Measurements from ENCODE around the gene TCF7L1. TPM values are rescaled to one million over a fixed set of nuclear protein-coding genes. Genes with fewer than 3 reads are reported as not detected.
"Not testable (repeated sequence)": the region's sequence is repeated elsewhere in the genome, so short reads cannot be mapped to it uniquely, and the experiment has no call there.

TCF7L1 gene
- total RNA-seq, 2 experiments from 2014 or later, result not detected

- DNase-seq (peak in 2 of 14 experiments; percentile 57 to 74), ATAC-seq (ENCODE audit: poor library complexity) (peak; percentile 55)
- Mint-ChIP-seq H3K9me3 (no peaks in the 10 kb centered on the region), H3K36me3 (ENCODE audit: low read depth) (peaks cover 90% of the 10 kb centered on the region), H3K27me3 (no peaks in the 10 kb centered on the region), H3K4me1 (ENCODE audit: low read depth) (peaks cover 68% of the 10 kb centered on the region), H3K4me3 (peak overlapping the region; percentile 62), H3K27ac (peak overlapping the region; percentile 77)
- peaks cover 85% of the 10 kb centered on the region for H3K36me3 ChIP-seq (ENCODE audit: insufficient read depth, low read length)
- ChIA-PET CTCF (interaction anchor here (0.6 to 2.7 kb wide), 2 partner anchors 9 to 1481 kb away, joined by 3 to 9 read pairs; no protein-coding TSS in a partner anchor), POLR2A (interaction anchor here (1.1 to 4.6 kb wide), 5 partner anchors 9 to 36 kb away, joined by 4 to 32 read pairs (median 8); partner anchors contain the start of genes ELMOD3, RETSAT and TGOLN2)
- no peaks in the 10 kb centered on the region for H3K9me3 ChIP-seq (ENCODE audit: control insufficient read depth in 1 of 2, insufficient read depth in 1 of 2, low read length in 2 of 2)
- H3K4me1 ChIP-seq (ENCODE audit: insufficient read depth, low read length), result peaks cover 54% of the 10 kb centered on the region
- H3K4me3 ChIP-seq (ENCODE audit: low read length), result no peak overlapping the region
- no peaks in the 10 kb centered on the region for H3K27me3 ChIP-seq (ENCODE audit: control insufficient read depth in 1 of 2, insufficient read depth in 2 of 2, low read length in 2 of 2)
- intact Hi-C loops (cut with DNase I, micrococcal nuclease), result no loop called here
- no peak for TF ChIP-seq CTCF (IDR thresholded peaks at IDR 0.05)
- peak overlapping the region in 1 of 2 donors; percentile 52 for H3K27ac ChIP-seq (ENCODE audit: low read depth in 1 of 2, low read length in 2 of 2)
Observed at GRCh38 chr2:85318222-85319074, 185.3 kb downstream of the TCF7L1 start.

- H3K9me3 Mint-ChIP-seq, result no peaks in the 10 kb centered on the region
- H3K4me3 Mint-ChIP-seq, result peak overlapping the region; percentile 36
- H3K4me3 ChIP-seq (ENCODE audit: low read length), result no peak overlapping the region
- no peaks in the 10 kb centered on the region for H3K9me3 ChIP-seq (ENCODE audit: control insufficient read depth in 1 of 2, insufficient read depth in 1 of 2, low read length in 2 of 2)
- peak overlapping the region; percentile 44 to 47 for H3K27ac ChIP-seq (ENCODE audit: low read depth in 1 of 2, low read length in 2 of 2)
- ChIA-PET POLR2A (interaction anchor here (0.6 to 4.6 kb wide), 6 partner anchors 7 to 35 kb away, joined by 3 to 32 read pairs (median 6); partner anchors contain the start of genes ELMOD3, RETSAT and TGOLN2), CTCF (interaction anchor here (1.1 to 2.7 kb wide), 2 partner anchors 10 to 19 kb away, joined by 4 to 9 read pairs; no protein-coding TSS in a partner anchor)
- no peaks in the 10 kb centered on the region for H3K27me3 Mint-ChIP-seq
- TF ChIP-seq CTCF (IDR thresholded peaks at IDR 0.05), result no peak
- no peak for ATAC-seq (ENCODE audit: poor library complexity)
- no peak for DNase-seq
- H3K4me1 ChIP-seq (ENCODE audit: insufficient read depth, low read length), result peaks cover 67% of the 10 kb centered on the region
- H3K27me3 ChIP-seq (ENCODE audit: control insufficient read depth in 1 of 2, insufficient read depth in 2 of 2, low read length in 2 of 2), result no peaks in the 10 kb centered on the region
- H3K36me3 ChIP-seq (ENCODE audit: insufficient read depth, low read length), result peaks cover 91% of the 10 kb centered on the region
- intact Hi-C loops (cut with DNase I, micrococcal nuclease), result no loop called here
- H3K27ac Mint-ChIP-seq, result peak overlapping the region; percentile 77
- peaks cover 76% of the 10 kb centered on the region for H3K4me1 Mint-ChIP-seq (ENCODE audit: low read depth)
- peaks cover 93% of the 10 kb centered on the region for H3K36me3 Mint-ChIP-seq (ENCODE audit: low read depth)
Observed at GRCh38 chr2:85319796-85320195, 186.6 kb downstream of the TCF7L1 start.

- H3K4me1 ChIP-seq (ENCODE audit: insufficient read depth, low read length), result peaks cover 73% of the 10 kb centered on the region
- no peaks in the 10 kb centered on the region for H3K9me3 Mint-ChIP-seq
- CTCF ChIA-PET, result interaction anchor here (1.0 kb wide), 1 partner anchor 57 kb away, joined by 3 read pairs; no protein-coding TSS in a partner anchor
- peak overlapping the region; percentile 80 for H3K4me3 Mint-ChIP-seq
- H3K27me3 ChIP-seq (ENCODE audit: control insufficient read depth in 1 of 2, insufficient read depth in 2 of 2, low read length in 2 of 2), result no peaks in the 10 kb centered on the region
- POLR2A ChIA-PET, result interaction anchor here (1.0 to 2.4 kb wide), 6 partner anchors 9 to 228 kb away, joined by 3 to 18 read pairs (median 4); partner anchors contain the start of genes ELMOD3 and RETSAT
- peaks cover 95% of the 10 kb centered on the region for H3K4me1 Mint-ChIP-seq (ENCODE audit: low read depth)
- ATAC-seq (ENCODE audit: poor library complexity), result no peak
- no peak for DNase-seq
- peak overlapping the region; percentile 97 for H3K27ac Mint-ChIP-seq
- H3K36me3 Mint-ChIP-seq (ENCODE audit: low read depth), result peaks cover 99% of the 10 kb centered on the region
- no peak overlapping the region for H3K4me3 ChIP-seq (ENCODE audit: low read length)
- no peak for TF ChIP-seq CTCF (IDR thresholded peaks at IDR 0.05)
- H3K27me3 Mint-ChIP-seq, result no peaks in the 10 kb centered on the region
- peaks cover 75% of the 10 kb centered on the region for H3K36me3 ChIP-seq (ENCODE audit: insufficient read depth, low read length)
- H3K9me3 ChIP-seq (ENCODE audit: control insufficient read depth in 1 of 2, insufficient read depth in 1 of 2, low read length in 2 of 2), result no peaks in the 10 kb centered on the region
- H3K27ac ChIP-seq (ENCODE audit: low read depth in 1 of 2, low read length in 2 of 2), result peak overlapping the region; percentile 14 to 45
- intact Hi-C loops (cut with DNase I, micrococcal nuclease), result no loop called here
Observed at GRCh38 chr2:85323351-85323987, 190.3 kb downstream of the TCF7L1 start.

GRCh38 chr2:85323988-85324367 lies 190.8 kb downstream of the TCF7L1 start:
- H3K36me3 Mint-ChIP-seq (ENCODE audit: low read depth), result peaks cover 98% of the 10 kb centered on the region
- H3K27me3 Mint-ChIP-seq; H3K27me3 ChIP-seq (ENCODE audit: control insufficient read depth in 1 of 2, insufficient read depth in 2 of 2, low read length in 2 of 2); H3K9me3 Mint-ChIP-seq; intact Hi-C loops (cut with DNase I, micrococcal nuclease); H3K9me3 ChIP-seq (ENCODE audit: control insufficient read depth in 1 of 2, insufficient read depth in 1 of 2, low read length in 2 of 2); DNase-seq; CTCF ChIA-PET; ATAC-seq (ENCODE audit: poor library complexity): not testable (repeated sequence)
- POLR2A ChIA-PET, result interaction anchor here (0.6 to 4.7 kb wide), 8 partner anchors 9 to 418 kb away, joined by 3 to 216 read pairs (median 5); partner anchors contain the start of genes ELMOD3 and RETSAT
- peaks cover 94% of the 10 kb centered on the region for H3K4me1 Mint-ChIP-seq (ENCODE audit: low read depth)
- Histone ChIP-seq H3K4me3 (ENCODE audit: low read length) (peak overlapping the region; percentile 89), H3K36me3 (ENCODE audit: insufficient read depth, low read length) (peaks cover 70% of the 10 kb centered on the region), H3K27ac (ENCODE audit: low read depth in 1 of 2, low read length in 2 of 2) (peak overlapping the region; percentile 14 to 45), H3K4me1 (ENCODE audit: insufficient read depth, low read length) (peaks cover 69% of the 10 kb centered on the region)
- peak overlapping the region; percentile 97 for H3K27ac Mint-ChIP-seq
- H3K4me3 Mint-ChIP-seq, result peak overlapping the region; percentile 96
